ENCODE measurements around the gene TMEM198. TPM values are rescaled to one million over a fixed set of nuclear protein-coding genes. Genes with fewer than 3 reads are reported as not detected.

Gene TMEM198
- total RNA-seq, 1 donor from 2014 or later = 6.1 TPM

Small RNA genes within 50 kb of the gene (microRNA-seq; reads per million reads assigned to microRNA genes)
- not detected for gene MIR3132 (ENCODE audit: borderline number of aligned reads)

Other genes with a start within 250 kb of the TMEM198 start
- gene PTPRN, start 234.6 kb upstream of the TMEM198 start, total RNA-seq = 0.67 to 0.87 TPM (median 0.80 TPM) in 3 replicates
- gene RESP18, start 211.3 kb upstream of the TMEM198 start, total RNA-seq = not detected in 3 replicates
- gene DNPEP, start 156.1 kb upstream of the TMEM198 start, total RNA-seq = 42.3 to 47.9 TPM (median 43.5 TPM) in 3 replicates
- 0.70 to 19.8 TPM (median 15.5 TPM) in 3 replicates for gene DES, start 125.7 kb upstream of the TMEM198 start, total RNA-seq
- gene SPEG, start 109.2 kb upstream of the TMEM198 start, total RNA-seq = 62.9 to 94.9 TPM (median 89.7 TPM) in 3 replicates
- 60.9 to 72.4 TPM (median 62.1 TPM) in 3 replicates for gene GMPPA, start 45.1 kb upstream of the TMEM198 start, total RNA-seq
- gene ASIC4, start 29.5 kb upstream of the TMEM198 start, total RNA-seq = 0.15 TPM in 2 of 3 replicates, not detected in the other
- gene CHPF, start 219 bp upstream of the TMEM198 start, total RNA-seq = 273 to 276 TPM (median 273 TPM) in 3 replicates
- 103 to 143 TPM (median 111 TPM) in 3 replicates for gene OBSL1, start 27.5 kb downstream of the TMEM198 start, total RNA-seq
- gene INHA, start 28.3 kb downstream of the TMEM198 start, total RNA-seq = 1.0 to 2.7 TPM (median 1.7 TPM) in 3 replicates
- gene STK11IP, start 53.8 kb downstream of the TMEM198 start, total RNA-seq = 25.5 to 31.9 TPM (median 28.5 TPM) in 3 replicates
- 9.7 to 17.2 TPM (median 17.2 TPM) in 3 replicates for gene SLC4A3, start 83.6 kb downstream of the TMEM198 start, total RNA-seq